HG03575 (cell line): ENCODE measurements around the gene AP1M1.

ENCODE experiments used
- ATAC-seq: cut with Tn5 transposase; IDR thresholded peaks from one replicate; pipeline ENCODE4 v1.9.1; 2021; ENCODE audit not compliant: unreplicated experiment, insufficient number of reproducible peaks, low FRiP score; ENCODE audit errors: extremely low read depth

AP1M1 gene

DNA sequence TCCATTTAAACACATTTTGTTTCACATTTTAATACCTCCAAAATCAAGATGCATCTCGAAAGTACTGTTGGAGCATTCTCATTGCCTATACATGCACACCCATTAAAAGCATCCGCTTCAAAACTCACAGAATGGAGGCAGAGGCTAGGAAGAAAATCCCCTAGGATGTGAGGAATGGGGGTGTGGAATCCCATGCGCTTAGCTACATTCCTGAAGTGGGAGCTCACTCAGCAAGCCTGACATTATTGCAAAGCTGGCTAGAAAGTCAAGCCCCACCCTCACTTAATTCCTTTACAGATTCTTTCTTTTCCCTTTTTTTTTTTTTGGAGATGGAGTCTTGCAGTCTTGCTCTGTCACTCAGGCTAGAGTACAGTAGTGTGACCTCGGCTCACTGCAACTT lies 17.1 kb upstream of the AP1M1 start:
- no peak for ATAC-seq

DNA sequence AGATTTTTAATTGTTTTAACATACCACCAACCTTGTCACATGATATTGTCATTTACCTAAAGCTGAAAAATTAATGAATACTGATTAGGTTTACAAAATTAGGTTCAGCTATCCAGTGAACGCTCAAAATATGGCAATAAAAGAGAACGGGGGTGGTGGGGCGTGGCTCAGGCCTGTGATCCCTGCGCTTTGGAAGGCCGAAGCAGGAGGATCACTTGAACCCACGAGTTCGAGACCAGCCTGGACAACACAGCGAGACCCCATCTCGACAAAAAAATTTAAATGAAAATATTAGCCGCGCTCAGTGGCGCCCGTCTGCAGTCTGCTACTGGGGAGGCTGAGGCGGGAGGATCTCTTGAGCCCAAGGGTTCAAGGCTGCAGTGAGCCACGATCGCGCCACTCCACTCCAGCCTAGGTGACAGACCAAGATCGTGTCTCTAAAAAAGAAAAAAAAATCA lies 13.0 kb upstream of the AP1M1 start:
- no peak for ATAC-seq

DNA sequence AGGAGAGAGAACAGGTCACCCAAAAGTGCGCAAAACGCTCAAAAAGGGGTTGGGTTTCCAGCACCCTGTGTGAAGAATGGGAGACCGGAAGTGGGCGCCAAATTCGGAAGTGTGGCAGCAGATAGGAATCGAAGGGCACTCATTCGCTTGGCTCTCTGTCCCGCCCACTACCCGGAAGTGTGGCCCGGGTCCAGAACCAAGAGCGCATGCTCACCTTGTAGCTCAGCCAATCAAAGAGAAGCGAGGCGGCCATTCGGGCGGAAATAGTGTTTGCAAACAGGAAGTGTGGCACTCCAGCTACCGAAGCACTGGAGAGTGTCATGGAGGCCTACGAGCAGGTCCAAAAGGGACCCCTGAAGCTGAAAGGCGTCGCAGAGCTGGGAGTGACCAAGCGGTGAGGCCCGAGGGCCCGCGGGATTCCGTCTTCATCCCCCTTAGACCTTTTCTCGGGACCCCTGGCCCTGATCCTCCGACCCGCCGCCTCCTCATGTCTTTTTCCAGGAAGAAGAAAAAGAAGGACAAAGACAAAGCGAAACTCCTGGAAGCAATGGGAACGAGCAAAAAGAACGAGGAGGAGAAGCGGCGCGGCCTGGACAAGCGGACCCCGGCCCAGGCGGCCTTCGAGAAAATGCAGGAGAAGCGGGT lies 12.5 kb upstream of the AP1M1 start, which contains the start of gene FAM32A:
Gene FAM32A (plus strand): TSS at position 288 of the 645 bp plus-strand sequence. CDS start 33 bp downstream, at position 321.
- peak; percentile 47 for ATAC-seq

DNA sequence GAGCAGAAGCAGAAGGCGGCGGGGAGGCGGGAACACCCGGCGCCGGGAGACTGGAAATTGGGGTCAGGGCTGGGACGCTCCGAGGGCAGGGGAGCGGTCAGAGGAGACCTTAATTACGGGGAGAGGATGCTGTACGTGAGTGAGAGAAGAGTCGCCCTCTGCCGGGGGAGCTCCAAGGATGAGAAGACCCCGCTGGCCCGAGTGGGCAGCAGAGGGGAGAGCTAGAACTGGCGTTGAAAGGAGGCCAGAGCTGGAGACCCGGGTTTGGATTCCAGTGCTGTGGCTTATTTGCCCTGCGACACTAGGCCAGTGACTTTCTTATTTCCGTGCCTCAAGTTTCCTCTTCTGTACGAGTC lies 12.0 kb upstream of the AP1M1 start:
- no peak for ATAC-seq

DNA sequence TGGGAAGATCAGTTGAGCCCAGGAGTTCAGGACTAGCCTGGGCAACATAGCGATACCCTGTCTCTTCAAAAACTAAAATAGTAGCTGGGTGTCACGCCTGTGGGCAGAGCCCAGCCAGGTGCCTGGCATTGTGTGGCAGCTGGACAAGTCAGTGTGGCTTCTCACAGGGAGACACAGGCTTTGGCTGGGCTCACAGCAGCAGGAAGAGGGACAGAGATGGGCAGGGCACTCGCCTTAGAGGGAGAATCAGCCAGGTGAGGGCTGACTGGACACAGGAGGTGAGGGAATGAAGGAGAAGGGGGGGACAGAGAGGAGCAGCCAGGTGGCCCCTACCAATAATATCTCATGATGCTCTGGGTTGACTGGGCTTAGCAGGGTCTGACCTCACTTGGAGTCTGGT lies 9.2 kb upstream of the AP1M1 start:
- ATAC-seq: no peak

DNA sequence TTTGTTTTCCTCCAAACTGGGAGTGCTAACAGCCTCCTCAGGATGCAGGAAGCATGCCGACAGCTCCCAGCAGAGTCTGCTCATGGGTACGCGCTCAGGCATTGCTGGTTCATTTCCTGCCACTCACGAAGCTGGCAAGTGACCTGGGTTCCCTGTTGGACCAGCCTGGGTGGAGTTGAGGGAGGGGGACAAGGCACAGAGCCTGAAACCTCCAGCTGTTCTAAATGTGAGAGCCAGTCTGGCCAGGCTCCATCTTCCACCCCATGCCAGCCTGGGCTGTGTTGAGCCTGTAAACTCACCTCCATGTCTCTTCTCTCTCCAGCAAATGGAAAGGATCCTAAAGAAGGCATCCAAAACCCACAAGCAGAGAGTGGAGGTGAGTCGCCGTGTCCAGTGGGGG lies 7.5 kb upstream of the AP1M1 start:
- ATAC-seq: no peak

DNA sequence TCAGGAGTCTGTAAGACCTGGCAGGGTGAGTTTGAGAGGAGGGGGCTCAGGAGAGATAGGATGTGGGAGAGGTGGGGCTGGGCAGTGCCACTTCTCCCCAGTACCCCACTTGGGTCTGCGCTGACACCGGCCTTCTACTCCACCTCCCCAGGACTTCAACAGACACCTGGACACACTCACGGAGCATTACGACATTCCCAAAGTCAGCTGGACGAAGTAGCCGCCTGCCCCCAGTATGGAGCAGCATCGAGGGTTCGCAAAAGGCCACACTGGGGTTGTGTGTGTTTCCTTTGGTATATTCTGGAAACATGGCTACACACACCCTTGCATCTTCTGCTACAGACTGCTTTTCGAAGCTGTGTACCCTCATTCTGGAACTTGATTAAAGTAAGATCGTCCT lies 7.0 kb upstream of the AP1M1 start:
- ATAC-seq: no peak

DNA sequence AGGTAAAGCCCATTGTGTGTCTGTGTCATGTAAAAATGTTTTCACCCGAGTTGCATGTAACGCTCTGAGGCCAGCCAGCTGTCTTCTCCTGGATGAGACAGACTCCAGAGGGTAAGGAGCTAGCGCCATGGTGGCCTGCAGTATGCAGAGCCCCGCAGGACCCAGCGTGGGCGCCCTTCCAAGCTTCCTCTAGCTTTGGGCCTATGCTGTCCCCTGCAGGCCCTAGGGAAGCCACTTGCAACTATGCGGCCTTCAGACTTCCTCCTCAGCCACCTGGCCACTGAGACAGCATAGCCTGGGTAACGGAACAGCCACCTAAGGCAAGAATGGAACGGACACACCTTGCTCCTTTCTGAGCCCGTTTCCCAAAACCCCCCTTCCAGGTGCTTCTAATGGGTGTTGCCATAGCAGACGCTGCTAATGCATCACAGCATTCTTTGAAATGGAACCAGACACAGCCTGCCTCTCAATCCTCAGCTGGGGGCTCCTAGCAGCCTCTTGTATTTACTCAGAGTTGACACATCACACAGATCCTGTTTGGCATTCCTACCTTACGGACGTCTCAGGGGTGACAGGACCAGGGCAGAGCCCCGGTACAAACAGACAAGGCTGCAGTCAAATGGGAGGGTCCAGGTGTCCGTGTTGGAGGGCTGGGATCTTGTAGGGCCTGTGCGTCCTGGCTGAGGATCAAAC lies 6.3 kb upstream of the AP1M1 start:
- no peak for ATAC-seq

DNA sequence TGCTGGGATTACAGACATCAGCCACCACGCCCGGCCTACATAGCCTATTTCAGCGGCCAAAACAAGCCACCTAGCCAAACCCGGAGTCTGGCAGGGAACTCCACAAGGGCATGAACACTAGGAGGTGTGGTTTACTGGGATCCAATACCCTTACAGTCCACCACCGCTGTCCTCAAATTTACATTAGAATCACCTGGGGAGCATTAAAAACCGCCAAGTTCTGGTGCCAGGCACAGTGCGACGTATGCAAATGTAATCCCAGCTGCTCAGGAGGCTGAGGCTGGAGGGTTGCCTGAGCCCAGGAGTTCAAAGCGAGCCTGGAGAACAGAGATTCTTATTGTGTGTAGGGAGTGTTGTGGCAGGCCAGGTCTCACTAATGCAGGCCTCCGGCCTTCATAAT lies 4.2 kb upstream of the AP1M1 start:
- ATAC-seq: no peak

DNA sequence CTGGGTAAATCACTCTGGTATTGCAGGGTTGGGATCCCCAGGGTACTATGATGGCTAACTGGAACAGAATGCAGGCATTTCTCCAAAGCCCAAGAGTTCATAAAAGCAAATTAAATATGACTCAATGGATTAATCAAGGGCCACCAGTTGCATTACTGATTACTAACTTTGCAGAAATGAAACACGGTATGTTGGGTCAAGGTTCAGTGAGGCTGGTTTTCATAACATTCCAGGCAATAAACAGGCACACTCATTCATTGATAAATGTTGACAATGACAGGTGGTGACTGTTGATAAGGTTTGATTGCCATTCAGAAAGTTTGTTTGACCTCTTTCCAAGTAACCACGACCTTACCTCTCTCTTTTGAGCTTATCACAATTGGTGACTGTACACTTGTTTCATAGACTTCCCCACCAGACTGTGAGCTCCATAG lies 506 bp upstream of the AP1M1 start:
- no peak for ATAC-seq

DNA sequence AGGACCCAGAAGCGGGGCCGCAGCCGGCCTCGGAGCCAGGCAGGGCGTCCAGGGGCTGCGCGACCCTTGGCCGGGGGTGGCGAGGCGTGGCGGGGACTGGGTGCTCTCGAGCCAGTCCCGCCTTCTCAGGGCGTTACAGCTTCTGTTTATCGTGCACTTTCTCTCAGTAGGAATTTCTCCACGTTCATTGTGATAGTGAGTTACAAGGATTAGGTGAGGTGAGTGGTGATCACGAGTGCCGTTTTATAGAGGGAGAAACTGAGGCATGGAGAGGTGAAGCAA lies 600 bp downstream of the AP1M1 start:
- ATAC-seq: no peak

DNA sequence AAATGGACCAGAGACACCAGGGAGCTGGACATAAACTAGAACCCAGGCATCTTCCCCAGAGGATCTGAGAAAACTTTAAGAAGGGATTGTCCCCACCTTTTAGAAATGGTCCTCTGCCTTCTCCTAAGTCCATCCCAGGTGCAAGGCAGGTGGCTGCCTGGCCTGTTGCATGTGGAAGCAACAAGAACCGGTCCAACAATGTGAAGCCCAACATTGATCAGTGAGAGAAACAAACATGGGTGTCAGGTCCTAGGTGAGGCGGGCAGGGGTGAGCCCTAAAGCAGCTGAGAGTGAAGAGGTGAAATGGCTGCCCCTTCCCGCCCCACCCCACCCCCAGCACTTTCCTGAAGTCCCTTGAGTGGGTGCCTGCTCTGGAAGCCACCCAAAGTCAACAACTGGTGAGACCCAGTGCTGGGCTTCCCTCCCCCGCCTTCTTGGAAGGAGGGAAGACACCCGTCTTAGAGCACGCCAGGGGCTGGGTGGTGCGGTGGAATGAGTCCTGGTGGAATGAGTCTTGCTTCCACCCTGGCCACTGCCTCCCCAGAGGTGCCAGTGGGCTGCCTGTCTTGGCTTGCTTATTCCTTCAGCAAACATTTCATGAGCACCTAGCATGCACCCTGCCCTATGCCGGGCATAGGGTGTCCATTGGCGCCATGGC lies 1.7 kb downstream of the AP1M1 start:
- ATAC-seq: no peak

DNA sequence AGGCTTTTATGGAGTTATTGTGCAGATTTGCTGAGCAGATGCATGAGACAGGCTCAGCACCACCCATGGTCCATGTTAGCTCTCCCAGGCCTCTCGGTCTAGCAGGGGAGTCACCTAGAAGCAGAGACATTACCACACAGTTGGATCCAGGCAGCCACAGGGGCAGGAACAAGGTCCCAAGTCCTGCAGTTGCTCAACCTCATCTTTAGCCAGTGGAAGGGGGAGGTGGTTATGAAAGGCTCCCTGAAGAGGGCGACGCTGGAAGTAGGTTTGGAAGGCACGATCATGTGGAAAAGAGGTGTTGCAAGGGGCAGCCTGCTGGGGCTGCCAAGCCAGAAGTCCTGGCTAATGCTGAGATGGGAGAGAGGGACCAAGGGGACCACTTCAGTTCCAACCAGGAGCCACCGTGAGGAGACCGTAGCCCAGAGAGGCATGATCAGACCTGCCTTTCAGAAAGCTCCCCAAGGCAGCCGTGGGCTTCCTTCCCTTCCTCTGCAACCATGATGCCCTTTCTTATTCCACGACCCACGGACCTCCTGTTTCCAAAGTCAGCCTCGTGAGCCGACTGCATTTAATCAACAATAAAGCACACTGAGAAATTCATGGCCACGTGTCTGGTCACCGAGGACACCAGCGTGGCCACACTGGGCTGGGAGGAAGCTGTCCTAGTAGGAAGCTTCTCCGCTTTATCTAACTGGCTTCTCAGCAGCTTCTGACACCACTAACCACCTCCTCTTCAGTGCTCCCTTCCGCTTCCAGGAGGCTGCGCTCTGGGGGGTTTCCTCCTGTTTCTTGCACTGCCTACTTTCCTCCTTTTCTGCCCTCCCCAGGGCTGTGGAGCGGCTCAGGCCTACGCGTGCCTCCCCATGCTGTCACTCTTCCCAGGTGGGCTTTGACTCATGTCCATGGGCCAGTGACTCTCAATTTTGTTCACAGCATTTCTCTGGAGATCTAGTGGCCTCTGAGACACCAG lies 2.6 kb downstream of the AP1M1 start:
- no peak for ATAC-seq

DNA sequence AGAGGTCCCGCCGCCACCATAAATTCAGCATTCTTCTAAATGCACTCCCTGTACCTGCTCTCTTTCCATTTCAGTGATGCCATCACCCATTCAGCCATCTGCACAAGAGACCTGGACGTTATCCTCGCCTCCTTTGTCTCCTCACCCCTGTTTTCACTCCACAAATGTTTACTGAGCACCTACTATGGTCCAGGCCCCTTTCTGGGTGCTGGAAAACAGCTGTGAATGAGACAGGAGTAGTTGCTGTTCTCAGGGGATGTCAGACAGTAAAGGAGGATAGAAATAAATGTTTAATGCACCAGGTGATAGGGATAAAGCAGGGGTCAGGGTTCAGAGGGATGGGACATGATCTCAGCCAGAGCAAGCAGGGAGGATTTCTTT lies 3.3 kb downstream of the AP1M1 start:
- no peak for ATAC-seq

DNA sequence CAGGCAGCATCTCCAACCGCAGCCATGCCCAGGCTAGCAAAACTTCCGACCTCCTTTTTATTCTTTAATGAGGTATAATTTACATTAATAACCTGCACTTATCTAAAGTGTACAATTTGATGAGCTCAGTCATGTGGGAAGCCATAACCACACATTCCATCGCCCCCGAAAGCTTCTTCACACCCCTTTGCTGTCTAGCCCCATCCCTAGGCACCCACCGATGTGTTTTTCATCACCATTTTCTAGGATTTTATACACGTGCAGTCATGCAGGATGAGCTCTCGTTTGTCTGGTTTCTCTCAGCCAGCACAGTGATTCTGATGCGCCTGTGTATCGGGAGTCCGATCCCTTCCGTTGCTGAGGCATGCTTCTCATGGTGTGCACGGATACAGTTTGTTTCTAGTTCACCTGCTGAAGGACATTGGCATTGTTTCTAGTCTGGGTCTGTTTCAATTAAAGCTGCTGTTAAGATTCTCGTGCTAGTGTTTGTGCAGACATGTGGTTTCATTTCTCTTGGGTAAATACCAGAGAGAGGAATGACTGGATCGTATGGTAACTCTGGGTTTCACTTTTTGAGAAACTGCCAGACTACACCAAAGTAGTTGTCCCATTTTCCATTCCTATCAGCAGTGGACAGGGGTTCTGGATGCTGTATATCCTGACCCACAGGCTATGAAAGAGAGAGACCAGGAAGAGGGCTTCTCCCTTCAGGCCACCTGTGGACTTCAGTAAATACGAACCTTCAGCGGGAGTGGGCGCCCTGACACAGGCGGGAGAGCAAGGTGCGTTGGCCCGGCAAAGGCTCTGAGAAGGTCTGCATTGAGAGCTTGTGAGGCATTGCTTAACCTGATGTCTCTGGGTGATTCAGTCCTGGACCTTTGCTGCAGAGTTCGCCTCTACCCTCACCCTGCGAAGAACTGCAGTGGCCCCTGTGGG lies 4.9 kb downstream of the AP1M1 start:
- no peak for ATAC-seq

DNA sequence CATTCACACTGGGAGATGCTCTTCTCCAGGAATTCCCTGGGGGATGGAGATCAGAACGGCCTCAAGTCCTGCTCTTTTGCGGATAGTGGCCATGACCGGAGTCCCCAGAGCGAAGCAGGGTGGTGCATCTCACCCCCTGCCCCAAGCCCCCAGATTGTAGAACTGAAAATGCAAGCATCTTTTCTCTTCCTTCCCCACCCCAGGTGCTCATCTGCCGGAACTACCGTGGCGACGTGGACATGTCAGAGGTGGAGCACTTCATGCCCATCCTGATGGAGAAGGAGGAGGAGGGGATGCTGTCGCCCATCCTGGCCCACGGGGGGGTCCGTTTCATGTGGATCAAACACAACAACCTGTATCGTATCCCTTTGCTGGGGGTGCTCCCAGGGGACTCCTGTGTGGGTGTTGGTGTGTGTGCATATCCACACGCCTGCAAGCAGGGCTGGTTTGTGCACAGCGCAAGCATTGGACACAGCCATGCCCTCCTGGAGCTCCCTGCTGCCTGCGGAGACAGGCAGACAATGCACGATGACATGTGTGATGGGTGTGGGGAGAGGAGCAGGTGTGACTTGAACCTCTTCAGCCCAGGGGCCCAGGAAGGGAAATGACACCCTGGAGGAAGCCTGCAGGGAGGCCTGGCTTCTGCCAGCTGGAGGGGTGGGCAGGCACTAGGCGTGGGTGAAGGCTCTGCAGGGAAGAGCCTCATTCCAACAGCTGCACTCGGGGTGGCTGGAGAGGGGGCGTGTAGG lies 5.7 kb downstream of the AP1M1 start:
- no peak for ATAC-seq

DNA sequence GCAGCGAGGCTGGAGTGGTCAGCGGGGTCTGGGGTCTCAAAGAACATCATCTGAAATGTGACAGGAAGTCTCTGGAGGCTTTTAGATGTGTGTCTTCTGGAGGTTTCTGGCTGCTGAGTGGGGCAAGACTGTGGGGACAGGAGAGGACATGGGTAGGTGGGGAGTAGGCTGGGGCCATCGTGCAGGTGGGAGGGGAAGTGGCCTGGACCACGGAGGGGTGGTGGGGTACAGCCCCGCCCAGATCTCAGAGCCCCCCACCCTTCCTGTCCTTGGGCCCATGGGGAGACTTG lies 6.2 kb downstream of the AP1M1 start:
- no peak for ATAC-seq
